ENCODE results near the gene NOS1AP. TPM values are rescaled to one million over a fixed set of nuclear protein-coding genes. Genes with fewer than 3 reads are reported as not detected.

NOS1AP gene
- total and polyA plus RNA-seq, 9 donors, result 0.50 to 4.4 (median 1.5) TPM

DNA sequence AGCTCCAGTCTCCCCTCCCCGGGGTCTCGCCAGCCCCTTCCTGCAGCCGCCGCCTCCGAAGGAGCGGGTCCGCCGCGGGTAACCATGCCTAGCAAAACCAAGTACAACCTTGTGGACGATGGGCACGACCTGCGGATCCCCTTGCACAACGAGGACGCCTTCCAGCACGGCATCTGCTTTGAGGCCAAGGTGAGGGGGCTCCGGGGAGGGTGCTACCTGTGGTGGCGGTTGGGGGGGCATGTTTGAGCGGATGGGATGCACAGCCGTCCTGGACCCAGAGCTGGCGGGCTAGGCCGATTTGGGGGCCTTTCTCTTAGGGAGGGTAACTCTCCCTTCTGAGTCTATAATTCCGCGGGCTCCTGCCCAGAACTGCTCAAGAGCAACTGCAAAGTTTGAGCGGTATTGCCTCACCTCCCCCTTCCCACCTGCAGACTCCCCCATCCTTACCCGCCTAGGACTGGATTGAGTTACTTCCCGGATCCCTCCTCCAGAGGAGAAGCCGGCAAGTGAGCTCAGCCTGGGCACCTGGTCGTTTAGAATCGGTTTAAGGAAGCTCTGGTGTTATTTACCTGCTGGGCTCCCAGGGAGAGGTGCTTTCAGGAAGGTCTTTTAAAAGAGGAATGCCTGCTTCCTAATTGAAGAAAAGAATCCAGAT is 730 bp downstream of the NOS1AP start:
- Histone ChIP-seq H3K4me1 (ENCODE audit: insufficient read depth) (peaks cover 5% of the 10 kb centered on the region), H3K36me3 (no peaks in the 10 kb centered on the region), H3K4me3 (peak overlapping the region; percentile 48), H3K27ac (no peak overlapping the region), H3K9me3 (no peaks in the 10 kb centered on the region), H3K27me3 (no peaks in the 10 kb centered on the region)
- TF ChIP-seq EP300 (IDR thresholded peaks at IDR 0.05) (no peak), POLR2A (IDR thresholded peaks at IDR 0.05) (no peak)
- TF ChIP-seq, protein P1, sequence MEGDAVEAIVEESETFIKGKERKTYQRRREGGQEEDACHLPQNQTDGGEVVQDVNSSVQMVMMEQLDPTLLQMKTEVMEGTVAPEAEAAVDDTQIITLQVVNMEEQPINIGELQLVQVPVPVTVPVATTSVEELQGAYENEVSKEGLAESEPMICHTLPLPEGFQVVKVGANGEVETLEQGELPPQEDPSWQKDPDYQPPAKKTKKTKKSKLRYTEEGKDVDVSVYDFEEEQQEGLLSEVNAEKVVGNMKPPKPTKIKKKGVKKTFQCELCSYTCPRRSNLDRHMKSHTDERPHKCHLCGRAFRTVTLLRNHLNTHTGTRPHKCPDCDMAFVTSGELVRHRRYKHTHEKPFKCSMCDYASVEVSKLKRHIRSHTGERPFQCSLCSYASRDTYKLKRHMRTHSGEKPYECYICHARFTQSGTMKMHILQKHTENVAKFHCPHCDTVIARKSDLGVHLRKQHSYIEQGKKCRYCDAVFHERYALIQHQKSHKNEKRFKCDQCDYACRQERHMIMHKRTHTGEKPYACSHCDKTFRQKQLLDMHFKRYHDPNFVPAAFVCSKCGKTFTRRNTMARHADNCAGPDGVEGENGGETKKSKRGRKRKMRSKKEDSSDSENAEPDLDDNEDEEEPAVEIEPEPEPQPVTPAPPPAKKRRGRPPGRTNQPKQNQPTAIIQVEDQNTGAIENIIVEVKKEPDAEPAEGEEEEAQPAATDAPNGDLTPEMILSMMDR (IDR thresholded peaks at IDR 0.05), result no peak
- 1 to 2% (median 1%) methylated on average over 21 to 29 of the region's 29 CpGs for WGBS, 3 donors
- DNase-seq, result peak in 1 of 5 donors; percentile 19
- intact Hi-C loops (cut with DNase I), result no loop called here

DNA sequence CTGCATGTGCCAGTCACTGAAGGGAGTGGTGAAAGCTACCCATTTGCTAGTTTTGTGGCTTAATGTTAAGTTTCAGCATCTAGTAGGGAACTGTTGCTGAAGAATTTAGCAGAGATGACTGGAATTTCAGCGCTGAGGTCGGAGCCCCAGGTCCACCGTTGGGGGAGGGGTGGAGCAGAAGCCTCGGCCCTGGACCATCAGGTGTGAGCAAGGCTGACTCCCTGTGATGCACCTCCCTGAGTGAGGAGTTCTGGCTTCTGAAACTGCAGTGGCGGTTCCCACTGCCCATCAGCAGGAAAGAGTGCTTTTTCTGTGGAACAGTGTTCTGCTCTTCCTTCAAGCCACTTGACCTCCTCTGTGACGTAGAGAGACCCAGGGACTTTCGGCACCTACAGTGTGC is 1.3 kb downstream of the NOS1AP start:
- no peak for TF ChIP-seq POLR2A (IDR thresholded peaks at IDR 0.05)
- TF ChIP-seq, protein P1 (IDR thresholded peaks at IDR 0.05), result no peak
- no peak for TF ChIP-seq EP300 (IDR thresholded peaks at IDR 0.05)
- Histone ChIP-seq H3K9me3 (no peaks in the 10 kb centered on the region), H3K36me3 (no peaks in the 10 kb centered on the region), H3K27me3 (no peaks in the 10 kb centered on the region), H3K4me3 (no peak overlapping the region), H3K27ac (no peak overlapping the region), H3K4me1 (ENCODE audit: insufficient read depth) (peaks cover 5% of the 10 kb centered on the region)
- DNase-seq, result no peak
- intact Hi-C loops (cut with DNase I), result no loop called here
- 35 to 52% (median 45%) methylated on average over 7 of the region's 7 CpGs for WGBS, 3 donors

- Histone ChIP-seq H3K4me3 (no peak overlapping the region), H3K4me1 (ENCODE audit: insufficient read depth) (peaks cover 5% of the 10 kb centered on the region), H3K27me3 (no peaks in the 10 kb centered on the region), H3K36me3 (no peaks in the 10 kb centered on the region), H3K27ac (no peak overlapping the region), H3K9me3 (no peaks in the 10 kb centered on the region)
- TF ChIP-seq EP300 (IDR thresholded peaks at IDR 0.05) (no peak), POLR2A (IDR thresholded peaks at IDR 0.05) (no peak)
- TF ChIP-seq, protein P1 (IDR thresholded peaks at IDR 0.05), result no peak
- intact Hi-C loops (cut with DNase I), result no loop called here
- no peak for DNase-seq
- WGBS, 3 donors, result 23 to 41% (median 32%) methylated on average over 3 of the region's 3 CpGs
Observed at GRCh38 chr1:162072740-162073139, 3.2 kb downstream of the NOS1AP start.

DNA sequence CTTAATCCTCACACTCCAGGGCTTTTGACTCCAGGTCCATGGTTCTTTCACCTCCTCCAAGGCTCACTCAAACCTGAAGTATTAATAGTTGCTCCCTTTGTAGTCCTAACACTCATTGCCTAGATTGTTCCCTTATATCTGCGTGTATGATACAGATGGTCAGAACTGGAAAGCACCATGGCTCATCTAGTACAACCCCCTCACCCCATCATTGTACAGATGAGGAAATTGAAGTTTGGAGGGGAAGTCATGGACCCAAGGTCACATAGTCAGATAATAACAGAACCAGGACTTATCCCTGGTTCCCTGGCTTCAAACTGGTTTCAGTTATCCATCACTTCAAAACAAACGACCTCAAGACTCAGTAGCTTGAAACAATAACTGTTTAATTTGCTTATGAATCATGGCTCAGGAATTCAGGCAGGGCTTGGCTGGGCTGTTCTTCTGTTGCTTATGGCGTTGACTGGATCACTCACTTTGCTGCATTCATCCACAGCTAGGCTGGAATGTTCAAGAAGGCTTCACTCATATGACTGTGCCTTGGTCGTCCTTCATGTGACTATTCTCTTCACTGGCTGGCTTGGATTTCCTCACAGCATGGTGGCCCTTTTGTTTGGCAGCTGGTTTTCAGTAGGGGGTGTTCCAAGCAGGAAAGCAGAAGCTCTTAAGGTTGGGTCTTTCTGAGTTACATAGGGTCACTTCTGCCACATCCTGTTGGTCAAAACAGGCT is 5.0 kb downstream of the NOS1AP start:
- H3K4me1 ChIP-seq (ENCODE audit: insufficient read depth), result peaks cover 5% of the 10 kb centered on the region
- no peak overlapping the region for H3K27ac ChIP-seq
- 81 to 84% (median 82%) methylated on average over 4 of the region's 4 CpGs for WGBS, 3 donors
- no peak overlapping the region for H3K4me3 ChIP-seq
- intact Hi-C loops (cut with DNase I), result no loop called here
- no peaks in the 10 kb centered on the region for H3K36me3 ChIP-seq
- no peak for TF ChIP-seq EP300 (IDR thresholded peaks at IDR 0.05)
- TF ChIP-seq, protein P1 (IDR thresholded peaks at IDR 0.05), result no peak
- no peak for TF ChIP-seq POLR2A (IDR thresholded peaks at IDR 0.05)
- no peaks in the 10 kb centered on the region for H3K9me3 ChIP-seq
- DNase-seq, result no peak
- H3K27me3 ChIP-seq, result no peaks in the 10 kb centered on the region

Data from ovary (tissue), 9 donors.